ES-I3 (cell line): ENCODE data around the gene PDE4B.
"Not testable (repeated sequence)": the region's sequence is repeated elsewhere in the genome, so short reads cannot be mapped to it uniquely, and the experiment has no call there.

Experiments
- H3K36me3 ChIP-seq: 2 replicates; pipeline ENCODE4 v1.6.1; 2013; ENCODE audit warnings: mild to moderate bottlenecking, low read length, control low read depth, moderate library complexity; ENCODE audit not compliant: insufficient read depth
- H3K4me1 ChIP-seq: 2 replicates; pipeline ENCODE4 v1.6.1; 2013; ENCODE audit warnings: mild to moderate bottlenecking, control low read depth, low read length; ENCODE audit not compliant: insufficient read depth
- H3K9ac ChIP-seq: 2 replicates; pipeline ENCODE4 v1.6.1; 2013; ENCODE audit warnings: low read depth, mild to moderate bottlenecking, low read length, moderate library complexity
- H3K9me3 ChIP-seq: 2 replicates; pipeline ENCODE4 v1.6.1; 2013; ENCODE audit warnings: mild to moderate bottlenecking, low read length, moderate library complexity; ENCODE audit not compliant: control insufficient read depth, insufficient read depth

Gene PDE4B

DNA sequence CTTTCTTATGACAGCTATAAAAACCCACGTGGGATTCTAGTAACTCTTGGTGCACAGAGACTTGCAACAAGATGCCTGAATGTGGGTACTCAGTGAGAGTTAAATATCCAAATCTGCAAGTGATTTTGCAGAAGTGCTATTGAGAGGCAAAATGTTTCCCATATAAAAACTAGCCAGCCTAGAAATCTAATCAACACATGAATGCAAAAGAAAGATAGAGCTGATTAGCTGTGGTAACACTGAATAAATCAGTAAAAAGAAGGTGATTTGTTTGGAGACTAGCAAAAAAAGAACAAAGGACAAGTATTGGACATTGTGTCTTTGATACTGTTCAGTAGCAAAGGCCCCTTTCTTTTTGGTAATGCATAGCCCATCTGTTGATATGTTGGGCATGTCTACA lies 527.5 kb downstream of the PDE4B start:
- H3K9ac ChIP-seq: no peak overlapping the region
- no peaks in the 10 kb centered on the region for H3K36me3 ChIP-seq
- H3K9me3 ChIP-seq: no peaks in the 10 kb centered on the region
- peaks cover 4% of the 10 kb centered on the region; the same call in 1 of the 2 replicates for H3K4me1 ChIP-seq

DNA sequence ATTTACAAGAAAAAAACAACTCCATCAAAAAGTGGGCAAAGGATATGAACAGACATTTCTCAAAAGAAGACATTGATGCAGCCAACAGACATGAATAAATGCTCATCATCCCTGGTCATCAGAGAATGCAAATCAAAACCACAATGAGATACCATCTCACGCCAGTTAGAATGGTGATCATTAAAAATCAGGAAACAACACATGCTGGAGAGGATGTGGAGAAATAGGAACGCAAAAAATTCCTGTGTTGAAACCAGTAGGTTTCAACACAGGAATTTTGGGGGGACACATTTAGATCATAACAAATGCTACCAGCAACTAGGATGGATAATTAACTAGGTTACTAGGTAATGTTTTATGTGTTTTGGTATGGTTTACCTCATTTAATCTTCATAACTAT lies 529.8 kb downstream of the PDE4B start:
- H3K4me1 ChIP-seq, H3K9me3 ChIP-seq, H3K9ac ChIP-seq, H3K36me3 ChIP-seq: not testable (repeated sequence)

DNA sequence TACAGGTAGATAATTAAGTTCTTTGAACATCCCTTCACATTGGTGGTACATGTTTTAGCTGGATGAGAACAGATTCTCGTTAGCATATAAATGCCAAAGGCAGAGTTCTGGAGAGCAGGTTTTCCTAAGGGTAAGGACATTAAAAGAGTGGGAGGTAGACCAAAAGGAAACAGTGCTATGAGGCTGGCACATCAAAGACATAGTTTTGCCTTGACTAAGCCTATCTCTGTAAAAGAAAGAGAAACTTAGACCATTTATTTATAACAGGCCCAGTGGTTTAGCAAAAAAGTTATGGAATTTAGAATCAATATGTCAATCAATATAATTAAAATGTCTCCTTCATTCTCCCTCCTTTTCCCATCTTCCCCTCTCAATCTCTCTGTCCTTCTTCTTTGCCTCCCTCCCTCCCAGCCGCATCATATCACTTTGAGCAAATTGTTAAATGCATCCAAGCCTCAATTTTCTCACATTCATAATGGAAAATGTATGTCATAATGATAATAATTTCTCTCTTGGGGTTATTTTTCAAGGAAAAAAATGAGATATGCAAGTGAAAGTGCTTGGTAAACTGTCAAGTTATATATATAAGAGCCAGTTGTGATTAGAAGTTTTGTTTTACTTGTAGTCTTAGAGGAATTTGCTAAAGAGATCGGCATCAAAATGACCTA lies 531.4 kb downstream of the PDE4B start:
- H3K9ac ChIP-seq: no peak overlapping the region
- no peaks in the 10 kb centered on the region for H3K36me3 ChIP-seq
- H3K9me3 ChIP-seq: no peaks in the 10 kb centered on the region
- peaks cover 4% of the 10 kb centered on the region; the same call in 1 of the 2 replicates for H3K4me1 ChIP-seq

DNA sequence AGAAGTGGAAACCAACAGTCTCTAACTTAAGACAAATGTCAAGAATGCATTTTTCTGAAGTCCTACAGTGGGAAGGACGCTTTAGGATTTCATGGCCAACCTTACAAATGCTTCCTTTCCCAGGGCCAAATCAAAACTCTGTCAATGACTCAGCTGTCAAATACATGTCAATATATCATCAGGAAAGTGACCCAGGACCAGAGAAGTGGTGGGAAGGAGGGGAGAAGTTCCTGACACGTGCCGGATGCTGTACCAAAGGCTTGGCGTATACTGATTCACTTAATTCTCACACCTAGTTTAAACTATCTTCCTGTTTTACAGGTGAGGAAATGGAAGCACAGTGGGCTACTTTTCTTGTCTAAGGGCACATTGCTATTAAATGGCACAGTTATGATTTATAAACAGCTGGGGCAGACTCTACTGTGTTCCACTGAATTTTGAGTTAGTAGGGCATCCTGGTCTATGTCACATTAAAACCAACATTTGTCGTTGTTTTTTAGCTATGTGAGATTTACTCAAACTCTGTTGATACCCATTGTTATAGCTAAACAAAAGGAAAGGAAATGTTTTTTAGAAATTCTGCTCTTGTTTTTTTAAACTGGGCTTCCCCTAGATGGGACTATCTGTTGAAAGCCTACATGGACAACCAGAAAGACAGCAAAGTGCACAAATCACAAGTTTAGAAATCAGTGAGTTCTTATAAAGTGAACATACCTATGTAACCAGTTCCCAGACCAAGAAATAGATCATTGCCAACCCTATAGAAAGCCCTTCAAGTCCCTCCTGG lies 533.1 kb downstream of the PDE4B start:
- H3K4me1 ChIP-seq: peaks cover 4% of the 10 kb centered on the region; the same call in 1 of the 2 replicates
- H3K9me3 ChIP-seq: no peaks in the 10 kb centered on the region
- H3K36me3 ChIP-seq: no peaks in the 10 kb centered on the region
- H3K9ac ChIP-seq: no peak overlapping the region

DNA sequence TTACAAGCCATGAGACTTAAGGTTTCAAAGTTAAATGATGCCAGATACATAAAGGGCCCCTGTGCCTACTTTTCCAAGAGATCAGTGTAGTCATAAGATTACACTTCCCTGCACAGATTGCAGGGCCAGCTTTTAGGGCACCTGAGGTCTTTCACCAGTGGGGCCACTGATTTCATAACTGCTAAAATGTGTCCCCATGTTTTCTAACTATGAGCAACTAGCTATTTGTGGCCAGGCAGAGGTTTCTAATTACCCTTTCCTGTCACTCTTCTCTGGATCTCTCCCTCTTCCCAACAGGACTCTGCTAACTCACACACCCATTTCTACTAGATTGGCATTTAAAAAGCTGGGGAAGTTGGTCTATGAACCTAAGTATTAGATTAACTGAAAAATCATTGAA lies 534.2 kb downstream of the PDE4B start:
- Histone ChIP-seq H3K4me1 (peaks cover 4% of the 10 kb centered on the region; the same call in 1 of the 2 replicates), H3K9me3 (no peaks in the 10 kb centered on the region), H3K9ac (no peak overlapping the region), H3K36me3 (no peaks in the 10 kb centered on the region)

DNA sequence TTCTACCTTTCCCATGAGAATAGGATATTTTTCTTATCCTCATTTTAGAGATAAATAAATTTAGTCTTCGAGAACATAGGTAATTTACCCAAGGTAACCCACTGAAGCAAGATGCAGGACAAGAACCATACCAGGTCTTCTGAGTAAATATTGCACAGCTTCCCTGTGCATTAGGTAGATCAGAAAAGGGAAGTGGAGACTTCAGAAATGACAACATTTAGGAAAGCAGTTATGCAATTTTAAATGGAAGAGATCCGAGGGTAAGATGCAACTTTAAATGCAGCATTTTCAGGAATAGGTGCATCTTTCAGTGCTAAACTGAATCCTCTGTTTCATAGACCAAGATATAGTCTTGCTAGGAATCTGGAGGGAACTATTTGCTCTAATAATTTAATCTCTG lies 534.9 kb downstream of the PDE4B start:
- no peaks in the 10 kb centered on the region for H3K9me3 ChIP-seq
- peaks cover 4% of the 10 kb centered on the region; the same call in 1 of the 2 replicates for H3K4me1 ChIP-seq
- H3K36me3 ChIP-seq: no peaks in the 10 kb centered on the region
- H3K9ac ChIP-seq: no peak overlapping the region

DNA sequence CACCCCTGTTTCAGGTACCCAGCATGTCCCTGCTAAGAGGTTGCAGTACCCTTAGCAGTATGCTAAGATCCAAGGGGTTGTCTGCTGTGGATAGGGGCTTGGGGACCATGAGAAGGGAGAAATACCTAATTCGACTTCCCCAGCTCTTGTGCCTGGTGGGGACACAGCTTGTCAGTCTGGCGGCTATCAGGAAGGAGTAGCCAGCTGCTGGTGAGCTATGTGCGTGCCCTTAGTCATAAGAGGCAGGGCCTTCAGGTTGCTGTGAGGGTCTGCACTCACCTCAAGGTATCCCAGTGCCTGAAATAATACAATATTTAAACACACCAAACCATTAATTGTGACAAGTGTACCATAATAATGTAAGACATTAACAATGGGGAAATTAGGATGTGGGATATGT lies 536.2 kb downstream of the PDE4B start:
- no peak overlapping the region for H3K9ac ChIP-seq
- no peaks in the 10 kb centered on the region for H3K36me3 ChIP-seq
- no peaks in the 10 kb centered on the region for H3K9me3 ChIP-seq
- H3K4me1 ChIP-seq: peaks cover 6% of the 10 kb centered on the region

DNA sequence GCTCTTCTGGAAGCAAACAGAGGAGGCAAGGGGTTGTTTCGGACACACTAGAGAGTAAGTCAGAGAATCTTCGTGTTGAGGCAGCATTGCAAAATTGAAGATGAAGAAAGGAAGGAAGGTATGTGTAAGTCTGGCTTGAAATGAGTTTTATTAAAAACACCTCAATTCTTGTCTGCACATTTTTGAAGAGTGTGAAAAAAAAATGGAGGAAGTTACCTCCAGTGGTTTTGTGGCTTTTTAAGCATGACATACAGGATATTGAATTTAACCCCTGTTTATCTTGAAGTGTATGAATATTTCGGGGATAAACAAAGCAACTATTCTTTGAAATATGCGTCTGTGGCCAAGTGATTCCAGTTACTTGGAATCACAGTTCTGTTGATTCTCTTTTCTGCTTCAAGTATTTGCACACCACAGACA lies 538.0 kb downstream of the PDE4B start:
- Histone ChIP-seq H3K36me3 (no peaks in the 10 kb centered on the region), H3K4me1 (peaks cover 21% of the 10 kb centered on the region), H3K9ac (no peak overlapping the region), H3K9me3 (no peaks in the 10 kb centered on the region)

DNA sequence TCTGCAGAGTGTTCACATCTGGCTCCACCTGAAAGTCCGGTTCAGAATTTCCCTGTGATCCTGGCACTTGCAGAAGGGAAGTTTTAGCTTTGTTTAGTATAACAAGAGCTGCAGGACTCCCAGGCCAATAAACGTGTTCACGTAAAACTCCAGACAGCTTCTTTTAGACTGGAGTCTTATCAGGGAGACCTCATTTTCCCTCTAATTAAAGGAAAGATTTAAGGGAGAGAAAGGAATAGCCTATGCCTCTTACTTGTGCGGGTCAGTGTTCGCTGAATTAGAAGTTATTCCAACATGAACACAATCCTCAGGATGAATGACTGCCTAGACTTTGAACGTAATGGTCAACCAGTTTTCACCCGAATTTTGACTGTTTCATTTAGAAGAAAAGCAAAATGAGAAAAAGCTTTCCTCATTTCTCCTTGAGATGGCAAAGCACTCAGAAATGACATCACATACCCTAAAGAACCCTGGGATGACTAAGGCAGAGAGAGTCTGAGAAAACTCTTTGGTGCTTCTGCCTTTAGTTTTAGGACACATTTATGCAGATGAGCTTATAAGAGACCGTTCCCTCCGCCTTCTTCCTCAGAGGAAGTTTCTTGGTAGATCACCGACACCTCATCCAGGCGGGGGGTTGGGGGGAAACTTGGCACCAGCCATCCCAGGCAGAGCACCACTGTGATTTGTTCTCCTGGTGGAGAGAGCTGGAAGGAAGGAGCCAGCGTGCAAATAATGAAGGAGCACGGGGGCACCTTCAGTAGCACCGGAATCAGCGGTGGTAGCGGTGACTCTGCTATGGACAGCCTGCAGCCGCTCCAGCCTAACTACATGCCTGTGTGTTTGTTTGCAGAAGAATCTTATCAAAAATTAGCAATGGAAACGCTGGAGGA lies 539.2 kb downstream of the PDE4B start:
- Histone ChIP-seq H3K36me3 (no peaks in the 10 kb centered on the region), H3K9ac (peak overlapping the region; percentile 67), H3K9me3 (no peaks in the 10 kb centered on the region), H3K4me1 (peaks cover 32% of the 10 kb centered on the region)

DNA sequence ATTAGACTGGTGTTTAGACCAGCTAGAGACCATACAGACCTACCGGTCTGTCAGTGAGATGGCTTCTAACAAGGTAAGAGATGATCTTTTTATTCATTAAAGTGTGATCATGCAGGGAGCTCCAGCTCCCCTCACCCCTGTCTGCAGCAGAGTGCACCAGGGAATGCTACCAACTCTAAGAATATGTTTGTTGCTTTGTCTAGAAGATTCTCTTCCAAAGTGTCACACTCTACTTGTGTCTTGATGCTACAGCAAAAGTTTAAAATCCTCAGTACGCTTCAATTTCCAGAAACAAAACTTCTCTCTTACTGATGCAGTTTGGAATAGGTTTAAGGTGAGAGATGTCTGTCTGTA lies 539.8 kb downstream of the PDE4B start:
- peaks cover 35% of the 10 kb centered on the region for H3K4me1 ChIP-seq
- H3K9me3 ChIP-seq: no peaks in the 10 kb centered on the region
- peak overlapping the region; percentile 67 for H3K9ac ChIP-seq
- no peaks in the 10 kb centered on the region for H3K36me3 ChIP-seq

DNA sequence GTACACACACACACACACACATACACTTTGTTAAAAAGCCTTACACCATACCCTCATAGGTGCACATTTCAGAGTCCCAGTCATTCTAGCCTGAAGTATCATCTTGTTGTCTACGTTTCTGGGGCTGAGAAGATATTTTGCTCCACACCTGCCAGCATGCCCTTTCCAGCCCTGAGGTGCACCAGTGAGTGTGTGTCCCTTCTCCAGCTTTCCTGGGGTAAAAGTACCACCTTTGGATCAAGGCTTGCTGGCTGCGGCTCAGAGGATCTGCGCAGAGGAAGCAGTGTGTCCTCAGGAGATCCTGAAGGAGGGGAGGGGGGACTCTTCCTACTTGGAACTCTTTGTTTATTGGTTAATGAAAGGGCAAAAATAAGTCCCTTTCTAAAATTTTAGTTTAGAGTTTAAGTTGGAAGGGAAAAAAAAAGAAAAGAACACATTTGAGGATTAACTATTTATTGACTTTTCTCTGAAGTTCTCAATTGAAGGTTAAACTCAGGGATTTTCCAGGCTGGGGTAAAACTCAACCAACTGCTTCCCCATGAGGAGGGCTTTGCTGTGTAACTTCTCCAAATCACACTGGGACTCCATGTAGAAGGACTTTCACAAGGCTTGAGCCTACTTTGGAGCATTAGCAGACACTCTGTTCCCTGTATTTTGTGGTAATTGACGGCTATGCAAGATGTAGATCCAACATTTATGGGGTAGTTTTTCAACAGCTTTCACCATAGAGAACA lies 540.9 kb downstream of the PDE4B start:
- peaks cover 35% of the 10 kb centered on the region for H3K4me1 ChIP-seq
- no peaks in the 10 kb centered on the region for H3K9me3 ChIP-seq
- H3K36me3 ChIP-seq: no peaks in the 10 kb centered on the region
- peak overlapping the region; percentile 67; the same call in 1 of the 2 replicates for H3K9ac ChIP-seq

DNA sequence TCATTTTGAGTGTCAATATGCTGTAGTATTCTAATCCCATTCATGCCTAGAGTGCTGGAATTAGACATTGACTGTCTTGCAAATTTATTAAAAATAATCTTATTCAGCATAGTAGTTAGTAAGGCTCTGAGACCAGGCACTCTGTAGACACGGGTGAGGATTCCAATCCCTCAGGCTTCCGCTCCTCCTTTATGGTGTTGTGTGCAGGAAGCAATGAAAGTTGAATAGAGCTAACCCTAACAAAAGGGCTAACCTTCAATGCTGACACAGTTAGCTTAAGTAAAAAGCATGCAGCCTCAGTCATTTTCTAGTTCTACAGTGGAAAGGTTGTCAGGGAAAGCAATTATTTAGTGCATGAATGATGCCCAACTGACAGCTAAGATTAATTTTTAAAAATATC lies 541.6 kb downstream of the PDE4B start:
- H3K36me3 ChIP-seq: no peaks in the 10 kb centered on the region
- no peaks in the 10 kb centered on the region for H3K9me3 ChIP-seq
- H3K9ac ChIP-seq: peak overlapping the region; percentile 67; the same call in 1 of the 2 replicates
- peaks cover 35% of the 10 kb centered on the region for H3K4me1 ChIP-seq

DNA sequence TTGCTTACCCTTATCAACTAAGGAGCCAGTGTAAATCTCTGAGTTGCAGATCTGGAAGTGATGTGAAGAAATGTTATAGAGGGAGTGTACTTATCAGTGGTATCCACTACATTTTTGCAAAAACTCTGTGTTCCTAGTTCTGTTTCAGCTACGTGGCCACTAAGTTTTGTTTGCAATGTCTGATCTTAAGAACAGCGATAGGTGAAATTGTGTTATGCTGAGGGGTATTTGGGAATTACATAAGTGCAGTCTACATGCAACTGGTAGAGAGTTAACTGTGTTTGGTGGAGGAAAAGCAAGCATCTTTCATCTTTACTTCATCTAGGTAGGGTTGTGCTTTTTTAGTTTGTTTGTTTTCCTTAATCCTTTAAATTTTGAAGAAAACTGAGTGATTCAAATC lies 542.4 kb downstream of the PDE4B start:
- no peak overlapping the region for H3K9ac ChIP-seq
- H3K4me1 ChIP-seq: peaks cover 37% of the 10 kb centered on the region
- no peaks in the 10 kb centered on the region for H3K9me3 ChIP-seq
- H3K36me3 ChIP-seq: no peaks in the 10 kb centered on the region
